Progenitor cell of endocrine pancreas (in vitro differentiated cells): ENCODE measurements around the gene REC8. TPM values are rescaled to one million over a fixed set of nuclear protein-coding genes. Genes with fewer than 3 reads are reported as not detected.

Source experiments
- DNase-seq: peaks from one replicate; pipeline ENCODE4 v3.0.0; 2021; ENCODE audit warnings: low spot score; ENCODE audit not compliant: unreplicated experiment
- H3K27ac Mint-ChIP-seq: 2 replicates; pipeline ENCODE4 v1.8.0; 2021; ENCODE audit warnings: mild to moderate bottlenecking, moderate library complexity, mixed read lengths
- H3K27me3 Mint-ChIP-seq: 2 replicates; pipeline ENCODE4 v1.8.0; 2021; ENCODE audit warnings: mixed read lengths
- H3K36me3 Mint-ChIP-seq: 2 replicates; pipeline ENCODE4 v1.8.0; 2022; ENCODE audit warnings: mixed read lengths; ENCODE audit not compliant: insufficient read depth
- H3K4me1 Mint-ChIP-seq: 2 replicates; pipeline ENCODE4 v1.8.0; 2021; ENCODE audit warnings: low read depth, mixed read lengths
- H3K4me3 Mint-ChIP-seq: 2 replicates; pipeline ENCODE4 v1.8.0; 2021; ENCODE audit warnings: low read depth, mild to moderate bottlenecking, moderate library complexity, mixed read lengths
- H3K9me3 Mint-ChIP-seq: 2 replicates; pipeline ENCODE4 v1.8.0; 2021; ENCODE audit warnings: low read depth, mixed read lengths
- CTCF ChIP-seq: fragments of 200-600 bp; sonication (generic); IDR thresholded peaks from one replicate; pipeline ENCODE4 v1.5.0; 2021; ENCODE audit warnings: antibody characterized with exemption, mild to moderate bottlenecking; ENCODE audit not compliant: unreplicated experiment
- total RNA-seq: library from RNA; stranded (reverse); gene quantifications from 2 replicates; pipeline ENCODE4 v1.2.1, GENCODE V29; 2021

The REC8 gene
- total RNA-seq, 1 donor from 2014 or later = 408 TPM

- no peaks in the 10 kb centered on the region for H3K27me3 Mint-ChIP-seq
- H3K9me3 Mint-ChIP-seq = no peaks in the 10 kb centered on the region
- no peak for TF ChIP-seq CTCF
- H3K4me3 Mint-ChIP-seq = peak overlapping the region; percentile 89
- no peak for DNase-seq
- H3K27ac Mint-ChIP-seq = peak overlapping the region; percentile 96
- peaks cover 22% of the 10 kb centered on the region for H3K4me1 Mint-ChIP-seq
- H3K36me3 Mint-ChIP-seq = peaks cover 27% of the 10 kb centered on the region
Measured at GRCh38 chr14:24172261-24172860, 481 bp downstream of the REC8 start.

DNA sequence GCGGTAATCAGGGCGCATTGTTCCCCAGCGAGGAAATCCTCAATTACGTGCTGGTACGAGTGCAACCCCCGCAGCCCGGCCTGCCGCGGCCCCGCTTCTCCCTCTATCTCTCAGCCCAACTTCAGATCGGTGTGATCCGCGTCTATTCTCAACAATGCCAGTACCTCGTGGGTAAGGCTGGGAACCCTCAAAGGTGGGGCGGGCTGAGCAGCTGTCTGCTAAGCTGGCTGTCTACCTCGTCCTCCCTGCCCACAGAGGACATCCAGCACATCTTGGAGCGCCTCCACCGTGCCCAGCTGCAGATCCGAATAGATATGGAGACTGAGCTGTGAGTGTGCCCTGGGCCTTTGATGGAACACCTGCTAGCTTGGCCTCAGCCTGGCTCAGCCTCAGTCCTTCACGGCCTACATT lies 996 bp downstream of the REC8 start:
- Mint-ChIP-seq H3K4me1 (peaks cover 22% of the 10 kb centered on the region), H3K9me3 (no peaks in the 10 kb centered on the region), H3K27ac (peak overlapping the region; percentile 94), H3K36me3 (peaks cover 25% of the 10 kb centered on the region), H3K4me3 (peak overlapping the region; percentile 89), H3K27me3 (no peaks in the 10 kb centered on the region)
- DNase-seq = no peak
- TF ChIP-seq CTCF = no peak

DNA sequence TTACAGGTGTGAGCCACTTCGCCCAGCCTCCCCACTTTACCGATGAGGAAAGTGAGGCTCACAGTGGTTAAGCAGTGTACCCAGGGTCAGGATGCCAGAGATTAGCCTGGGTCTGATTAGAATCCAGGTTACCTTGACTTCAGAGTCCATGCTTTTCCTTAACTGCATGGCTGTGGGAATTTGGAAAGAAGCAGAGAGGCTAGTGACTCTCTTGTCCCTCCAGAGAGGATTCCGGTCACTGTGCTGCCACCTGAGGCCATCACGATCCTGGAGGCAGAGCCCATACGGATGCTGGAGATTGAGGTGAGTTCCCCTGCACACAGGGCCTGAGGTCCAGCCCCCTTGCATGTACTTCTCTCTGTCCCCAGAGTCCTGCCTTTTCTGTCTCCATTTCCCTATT lies 4.7 kb downstream of the REC8 start:
- Mint-ChIP-seq H3K9me3 (no peaks in the 10 kb centered on the region), H3K27ac (no peak overlapping the region), H3K36me3 (peaks cover 37% of the 10 kb centered on the region), H3K27me3 (no peaks in the 10 kb centered on the region), H3K4me1 (peaks cover 20% of the 10 kb centered on the region), H3K4me3 (no peak overlapping the region)
- TF ChIP-seq CTCF = no peak
- no peak for DNase-seq

DNA sequence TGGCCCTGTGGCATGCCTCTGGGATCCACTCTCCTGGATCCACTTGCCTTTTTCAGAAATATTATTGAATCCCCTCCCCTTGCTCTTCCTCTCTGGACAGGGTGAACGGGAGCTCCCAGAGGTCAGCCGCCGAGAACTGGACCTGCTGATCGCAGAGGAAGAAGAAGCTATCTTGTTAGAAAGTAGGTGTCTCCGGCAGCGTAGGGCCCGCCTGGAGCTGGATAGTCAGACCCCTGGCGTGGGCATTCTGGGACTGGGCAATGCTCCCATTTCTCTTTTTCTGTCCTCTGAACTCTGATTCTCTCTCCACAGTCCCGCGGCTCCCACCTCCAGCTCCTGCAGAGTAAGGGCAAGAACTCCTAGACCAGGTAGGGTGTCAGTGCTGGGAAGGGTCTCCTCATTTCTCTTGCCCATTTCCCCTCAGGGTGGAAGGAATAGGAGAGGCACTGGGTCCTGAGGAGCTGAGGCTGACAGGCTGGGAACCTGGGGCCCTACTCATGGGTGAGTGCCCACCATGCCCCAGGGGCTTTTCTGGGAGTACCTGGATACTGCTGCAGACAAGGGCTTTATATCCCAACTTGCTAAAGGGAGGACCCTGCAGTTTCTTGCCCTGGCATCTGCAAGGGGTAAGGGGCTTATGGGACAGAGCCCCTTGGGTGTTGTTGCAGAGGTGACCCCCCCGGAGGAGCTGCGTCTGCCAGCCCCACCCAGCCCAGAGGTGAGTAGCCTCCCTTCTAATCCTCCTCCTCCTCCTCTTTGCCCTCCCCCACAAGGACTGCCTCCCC lies 5.4 kb downstream of the REC8 start:
- TF ChIP-seq CTCF = no peak
- Mint-ChIP-seq H3K4me1 (peaks cover 20% of the 10 kb centered on the region), H3K4me3 (peak overlapping the region; percentile 16), H3K27ac (peak overlapping the region; percentile 84), H3K36me3 (peaks cover 37% of the 10 kb centered on the region), H3K27me3 (no peaks in the 10 kb centered on the region), H3K9me3 (no peaks in the 10 kb centered on the region)
- no peak for DNase-seq

DNA sequence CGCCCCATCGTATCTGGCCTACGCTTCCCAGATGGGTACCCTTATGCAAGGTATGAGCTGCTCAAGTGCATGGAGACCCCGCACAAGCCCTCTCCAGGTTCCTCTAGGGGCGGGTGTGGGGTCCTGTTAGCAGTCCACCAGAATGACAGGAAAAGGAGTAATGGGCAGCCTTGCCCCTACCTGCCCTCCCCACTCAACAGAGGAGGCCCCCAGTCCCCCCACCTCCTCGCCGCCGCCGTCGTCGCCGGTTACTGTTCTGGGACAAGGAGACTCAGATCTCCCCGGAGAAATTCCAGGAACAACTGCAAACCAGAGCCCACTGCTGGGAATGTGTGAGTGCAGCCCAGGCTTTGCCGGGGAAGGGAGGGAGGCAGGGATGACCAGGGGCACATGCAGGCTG lies 6.0 kb downstream of the REC8 start:
- no peak for TF ChIP-seq CTCF
- Mint-ChIP-seq H3K27ac (peak overlapping the region; percentile 84), H3K4me3 (no peak overlapping the region), H3K36me3 (peaks cover 37% of the 10 kb centered on the region), H3K9me3 (no peaks in the 10 kb centered on the region), H3K27me3 (no peaks in the 10 kb centered on the region), H3K4me1 (peaks cover 19% of the 10 kb centered on the region)
- DNase-seq = no peak
